Endodermal cell (in vitro differentiated cells): ENCODE data around the gene TBX1. TPM values are rescaled to one million over a fixed set of nuclear protein-coding genes. Genes with fewer than 3 reads are reported as not detected.

Experiments used
- DNase-seq: peaks from one replicate; pipeline ENCODE4 v3.0.0-alpha.2; 2017
- H3K27ac ChIP-seq: 2 replicates; pipeline ENCODE4 v1.5.1; 2013; ENCODE audit warnings: mild to moderate bottlenecking, low read depth, low read length, moderate library complexity
- H3K27me3 ChIP-seq: 2 replicates; pipeline ENCODE4 v1.6.1; 2013; ENCODE audit warnings: mild to moderate bottlenecking, low read length, moderate library complexity; ENCODE audit not compliant: insufficient read depth, control insufficient read depth, poor library complexity, severe bottlenecking
- H3K36me3 ChIP-seq: 2 replicates; pipeline ENCODE4 v1.7.0; 2013; ENCODE audit warnings: mild to moderate bottlenecking, low read length, moderate library complexity; ENCODE audit not compliant: control insufficient read depth, insufficient read depth
- H3K4me1 ChIP-seq: one replicate; pipeline ENCODE4 v1.7.0; 2013; ENCODE audit warnings: low read length; ENCODE audit not compliant: control insufficient read depth, insufficient read depth
- H3K4me3 ChIP-seq: 2 replicates; pipeline ENCODE4 v1.5.1; 2013; ENCODE audit warnings: mild to moderate bottlenecking, low read length, moderate library complexity
- H3K9ac ChIP-seq: 2 replicates; pipeline ENCODE4 v1.6.1; 2013; ENCODE audit warnings: mild to moderate bottlenecking, low read length, moderate library complexity; ENCODE audit not compliant: poor library complexity, severe bottlenecking; ENCODE audit errors: extremely low read depth
- H3K9me3 ChIP-seq: 2 replicates; pipeline ENCODE4 v1.6.1; 2013; ENCODE audit warnings: mild to moderate bottlenecking, low read length, moderate library complexity; ENCODE audit not compliant: control insufficient read depth
- H3K27ac Mint-ChIP-seq: 2 replicates; pipeline ENCODE4 v1.8.0; 2020; ENCODE audit warnings: mixed read lengths
- H3K27me3 Mint-ChIP-seq: 2 replicates; pipeline ENCODE4 v1.8.0; 2021; ENCODE audit warnings: mild to moderate bottlenecking, mixed read lengths; ENCODE audit not compliant: insufficient read depth
- H3K36me3 Mint-ChIP-seq: 2 replicates; pipeline ENCODE4 v1.8.0; 2020; ENCODE audit warnings: low read depth, mixed read lengths
- H3K4me1 Mint-ChIP-seq: 2 replicates; pipeline ENCODE4 v1.8.0; 2020; ENCODE audit warnings: mixed read lengths
- H3K4me3 Mint-ChIP-seq: 2 replicates; pipeline ENCODE4 v1.8.0; 2020; ENCODE audit warnings: mild to moderate bottlenecking, moderate library complexity, mixed read lengths
- H3K9me3 Mint-ChIP-seq: 2 replicates; pipeline ENCODE4 v1.8.0; 2020; ENCODE audit warnings: mild to moderate bottlenecking, mixed read lengths
- CTCF ChIP-seq: fragments of 200-600 bp; sonication (generic); conservative IDR thresholded peaks from 2 replicates; pipeline ENCODE4 v1.5.0; 2021; ENCODE audit warnings: antibody characterized with exemption, mild to moderate bottlenecking
- WGBS, 2 experiments: methylation state at CpG; one replicate each; pipeline versions ENCODE4 v1.1.5 to v1.1.7; 2013; ENCODE audit warnings: missing lambda C conversion rate in 2 of 2, mixed read lengths in 1 of 2; ENCODE audit not compliant: insufficient coverage in 1 of 2, insufficient read length in 1 of 2; 5-methylcytosine and 5-hydroxymethylcytosine counted together
- total RNA-seq, 2 donors: library from RNA; stranded (reverse); fragmentation: NEBNext Ultra II Directional in 1 of 2; extraction: Animal tissue kit (Norgen Biotek cat#: 25700) in 1 of 2; gene quantifications; 2 replicates in 1 of 2; 3 replicates in 1 of 2; pipeline ENCODE4 v1.2.1, GENCODE V29; 2021

TBX1 gene
- total RNA-seq, 2 donors from 2014 or later = 1.3 TPM; not detected in 1

- H3K27me3 Mint-ChIP-seq = no peaks in the 10 kb centered on the region
- Histone ChIP-seq H3K36me3 (no peaks in the 10 kb centered on the region), H3K4me3 (no peak overlapping the region), H3K9me3 (no peaks in the 10 kb centered on the region), H3K4me1 (no peaks in the 10 kb centered on the region), H3K9ac (no peak overlapping the region), H3K27me3 (no peaks in the 10 kb centered on the region), H3K27ac (no peak overlapping the region)
- WGBS, 2 experiments = 94 to 99% methylated on average over 9 to 11 of the region's 11 CpGs
- H3K36me3 Mint-ChIP-seq = no peaks in the 10 kb centered on the region
- H3K27ac Mint-ChIP-seq = no peak overlapping the region
- peak; percentile 21 for DNase-seq
- no peaks in the 10 kb centered on the region for H3K9me3 Mint-ChIP-seq
- H3K4me1 Mint-ChIP-seq = no peaks in the 10 kb centered on the region
- TF ChIP-seq CTCF = no peak
- H3K4me3 Mint-ChIP-seq = no peak overlapping the region
These were observed 52.3 kb downstream of the TBX1 start for GRCh38 chr22:19812910-19813309.

- Mint-ChIP-seq H3K9me3 (no peaks in the 10 kb centered on the region), H3K27ac (no peak overlapping the region), H3K36me3 (no peaks in the 10 kb centered on the region), H3K27me3 (no peaks in the 10 kb centered on the region), H3K4me3 (no peak overlapping the region), H3K4me1 (no peaks in the 10 kb centered on the region)
- Histone ChIP-seq H3K9ac (no peak overlapping the region), H3K4me3 (no peak overlapping the region), H3K27ac (no peak overlapping the region), H3K27me3 (no peaks in the 10 kb centered on the region), H3K36me3 (no peaks in the 10 kb centered on the region), H3K4me1 (no peaks in the 10 kb centered on the region), H3K9me3 (no peaks in the 10 kb centered on the region)
- peak; percentile 21 for DNase-seq
- TF ChIP-seq CTCF = no peak
- WGBS, 2 experiments = 91 to 95% methylated on average over 4 to 5 of the region's 5 CpGs
These were observed 53.9 kb downstream of the TBX1 start for GRCh38 chr22:19814428-19814827.

GRCh38 chr22:19815093-19815822 lies 54.7 kb downstream of the TBX1 start:
- 93% methylated on average over 13 to 18 of the region's 18 CpGs for WGBS, 2 experiments
- Mint-ChIP-seq H3K36me3 (no peaks in the 10 kb centered on the region), H3K4me1 (no peaks in the 10 kb centered on the region), H3K9me3 (no peaks in the 10 kb centered on the region), H3K27ac (peak overlapping the region; percentile 64), H3K27me3 (no peaks in the 10 kb centered on the region), H3K4me3 (no peak overlapping the region)
- H3K4me1 ChIP-seq = no peaks in the 10 kb centered on the region
- H3K4me3 ChIP-seq = no peak overlapping the region
- no peak overlapping the region for H3K27ac ChIP-seq
- no peaks in the 10 kb centered on the region for H3K27me3 ChIP-seq
- no peaks in the 10 kb centered on the region for H3K9me3 ChIP-seq
- no peak overlapping the region for H3K9ac ChIP-seq
- TF ChIP-seq CTCF = no peak
- peak; percentile 10 for DNase-seq
- H3K36me3 ChIP-seq = no peaks in the 10 kb centered on the region
